HG03135 (cell line): Measurements from ENCODE around the gene ZFAND2B.
A peak's percentile ranks its signal among the peaks of the same experiment; 100 is the strongest.
"Not testable (repeated sequence)": the region's sequence is repeated elsewhere in the genome, so short reads cannot be mapped to it uniquely, and the experiment has no call there.

Source experiments
- ATAC-seq: cut with Tn5 transposase; IDR thresholded peaks from one replicate; pipeline ENCODE4 v1.9.1; 2021; ENCODE audit warnings: mild to moderate bottlenecking, moderate library complexity; ENCODE audit not compliant: unreplicated experiment

Gene ZFAND2B

GRCh38 chr2:219250049-219250781, 43.6 kb downstream of the ZFAND2B start:
- ATAC-seq = no peak

DNA sequence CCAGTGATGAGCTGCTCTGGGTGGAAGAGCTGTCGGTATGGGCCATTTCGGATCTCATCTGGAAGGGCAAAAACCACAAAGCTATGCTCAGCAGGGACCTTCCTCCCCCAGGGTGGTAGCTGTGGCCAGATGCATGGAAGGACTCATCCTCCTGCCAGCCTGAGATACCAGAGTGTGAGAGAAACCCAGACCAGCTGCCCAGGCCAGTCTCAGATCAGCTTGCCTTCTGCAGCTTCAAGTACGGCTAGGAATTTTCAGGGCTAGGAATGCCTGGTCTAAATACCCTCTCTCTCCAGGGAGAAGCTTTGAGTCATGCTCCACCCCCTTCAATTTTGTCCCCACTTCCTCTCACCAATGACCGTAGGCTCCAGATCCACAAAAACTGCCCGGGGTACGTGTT, 45.1 kb downstream of the ZFAND2B start:
- ATAC-seq = no peak

GRCh38 chr2:219252084-219252483, 45.5 kb downstream of the ZFAND2B start:
- no peak for ATAC-seq

DNA sequence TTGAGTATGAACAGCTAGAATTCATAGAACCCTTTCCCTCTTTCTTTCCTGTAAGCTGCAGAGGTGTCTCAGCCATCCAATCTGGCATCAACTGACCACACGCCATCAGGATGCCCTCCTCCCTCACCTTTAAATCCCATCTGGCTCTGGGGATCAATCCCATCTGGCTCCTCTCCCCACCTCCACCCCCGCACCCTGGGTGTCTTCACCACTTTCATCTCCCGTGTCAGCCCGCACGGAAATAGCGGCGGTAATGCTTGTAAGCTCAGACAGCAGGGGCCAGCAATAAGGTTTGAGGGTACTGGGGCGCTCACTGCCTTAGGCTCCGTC, 46.0 kb downstream of the ZFAND2B start:
- ATAC-seq = no peak

DNA sequence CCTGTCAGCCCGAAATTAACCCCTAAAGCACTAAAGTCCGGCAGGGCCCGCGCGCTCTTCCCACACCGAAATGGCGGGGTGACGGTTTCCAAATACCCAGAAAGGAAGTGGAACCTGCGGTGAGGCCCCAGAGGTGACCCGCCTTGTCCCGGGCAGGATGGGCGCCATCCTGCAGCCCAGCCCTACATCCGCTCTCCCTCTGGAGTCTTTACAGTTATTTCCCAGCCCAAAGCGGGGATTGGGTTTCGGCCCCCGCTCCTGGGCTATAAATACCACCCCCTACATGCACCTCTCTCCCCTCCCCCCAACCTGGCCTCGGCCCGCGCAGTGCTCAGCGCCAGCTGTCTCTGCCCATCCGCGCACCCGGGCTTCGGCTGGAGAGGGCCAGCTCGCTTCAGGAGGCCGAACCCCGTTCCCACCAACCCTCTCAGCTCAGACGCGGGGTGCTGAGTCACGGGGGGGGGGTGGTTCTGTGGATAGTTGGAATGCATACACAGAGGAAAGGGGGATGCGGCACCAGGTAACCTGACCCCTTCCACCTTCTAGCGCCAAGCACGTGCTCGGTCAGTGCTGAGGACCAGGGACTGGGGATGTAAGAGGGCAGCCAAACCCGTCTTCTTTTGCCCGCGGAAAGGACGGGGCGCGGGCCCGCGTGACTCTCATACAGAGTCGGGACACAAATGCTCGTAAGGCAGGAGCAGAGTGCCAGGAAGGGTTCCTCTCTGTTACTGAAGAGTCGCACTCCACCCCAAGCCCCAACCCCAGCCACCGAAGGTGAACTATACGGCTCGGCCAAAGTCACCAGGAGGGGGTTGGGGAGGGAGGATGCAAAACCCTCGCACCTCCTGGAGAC, 46.5 kb downstream of the ZFAND2B start, which contains the start of gene TUBA4B:
TUBA4B (plus strand) TSS at position 344 of the 853 bp plus-strand sequence; CDS start at position 509, 165 bp downstream.
- ATAC-seq = peak; percentile 13

DNA sequence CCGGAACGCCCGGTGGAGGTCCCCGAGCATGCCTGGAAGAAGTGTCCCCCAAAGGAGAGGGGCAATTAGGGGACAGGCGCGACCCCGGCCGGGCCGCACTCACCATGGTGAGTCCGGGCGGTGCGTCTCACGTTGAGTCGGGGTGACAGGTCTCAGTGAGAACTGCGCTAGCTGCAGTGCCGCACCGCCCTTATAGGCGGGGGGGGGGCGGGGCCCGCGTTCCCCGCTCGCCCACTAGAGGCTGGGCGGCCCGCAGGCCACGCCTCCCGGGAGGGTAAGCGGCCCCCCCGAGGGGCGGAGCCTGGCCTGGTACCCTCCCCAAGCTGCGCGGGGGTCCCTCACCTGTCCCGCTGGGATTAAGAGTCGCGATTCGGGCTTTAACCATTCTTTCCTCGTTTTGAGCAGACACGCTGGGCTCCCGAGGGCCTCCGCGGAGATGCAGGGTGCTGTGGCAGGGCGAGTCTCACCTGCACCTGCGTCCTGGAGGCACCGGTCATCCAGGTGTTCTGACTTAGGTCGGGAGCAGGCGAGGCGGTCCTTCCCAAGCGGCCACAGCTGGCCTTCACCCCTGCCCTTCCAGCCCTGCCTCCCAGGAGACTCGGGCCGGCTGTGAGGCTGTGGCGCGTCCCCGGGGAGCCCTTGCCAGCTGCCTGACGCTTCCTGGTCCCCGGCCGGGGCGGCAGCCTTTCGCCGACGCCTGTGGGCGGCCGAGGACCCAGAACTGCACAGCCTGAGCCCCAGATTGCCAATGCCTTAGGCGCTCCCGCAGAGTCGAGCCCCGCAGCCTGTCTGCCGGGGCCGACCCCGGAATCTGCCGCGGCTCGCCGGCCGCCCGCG, 47.4 kb downstream of the ZFAND2B start, which contains the start of gene TUBA4A:
TUBA4A (minus strand) TSS at position 166 of the 837 bp plus-strand sequence; CDS start at position 106, 60 bp downstream.
- peak; percentile 56 for ATAC-seq

DNA sequence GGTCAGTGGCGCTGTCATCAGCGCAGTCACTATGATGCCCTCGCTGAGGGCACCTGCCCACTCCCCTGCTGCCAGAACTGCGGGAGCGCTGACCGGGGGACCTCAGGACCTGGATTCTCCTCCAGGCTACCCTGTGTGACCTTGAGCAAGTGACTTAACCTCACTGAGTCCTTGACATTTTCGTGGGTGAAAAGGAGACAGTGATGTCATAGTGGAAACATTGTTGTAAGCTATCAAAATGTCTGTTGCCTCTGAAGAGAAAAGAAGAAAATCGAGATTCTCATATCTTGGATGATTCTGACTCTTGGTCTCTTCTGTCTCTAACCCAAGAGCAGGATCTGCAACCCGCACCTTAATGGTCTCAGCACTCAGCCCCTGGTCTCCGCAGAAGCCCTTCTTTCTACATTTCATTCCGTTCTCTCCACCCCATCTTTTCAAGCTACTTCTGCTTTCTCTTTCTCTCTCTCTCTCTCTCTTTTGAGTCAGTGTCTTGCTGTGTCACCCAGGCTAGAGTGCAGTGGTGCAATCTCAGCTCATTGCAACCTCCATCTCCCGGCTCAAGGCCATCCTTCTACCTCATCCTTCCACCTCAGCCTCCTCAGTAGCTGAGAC, 48.1 kb downstream of the ZFAND2B start:
- ATAC-seq = peak; percentile 38

DNA sequence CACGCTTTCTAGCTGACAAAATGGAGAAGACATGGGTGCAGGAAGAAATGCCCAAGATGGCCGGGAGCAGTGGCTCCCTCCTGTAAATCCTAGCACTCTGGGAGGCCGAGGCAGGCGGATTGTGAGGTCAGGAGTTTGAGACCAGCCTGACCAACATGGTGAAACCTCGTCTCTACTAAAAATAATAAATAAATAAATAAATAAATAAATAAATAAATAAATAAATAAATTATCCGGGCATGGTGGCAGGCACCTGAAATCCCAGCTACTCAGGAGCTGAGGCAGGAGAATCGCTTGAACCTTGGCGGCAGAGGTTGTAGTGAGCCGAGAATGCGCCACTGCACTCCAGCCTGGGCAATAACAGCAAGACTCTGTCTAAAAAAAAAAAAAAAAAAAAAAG, 52.4 kb downstream of the ZFAND2B start:
- not testable (repeated sequence) for ATAC-seq
